OCI-LY7 (cell line): ENCODE measurements around the gene FUCA1. TPM values are rescaled to one million over a fixed set of nuclear protein-coding genes. Genes with fewer than 3 reads are reported as not detected.
A peak's percentile ranks its signal among the peaks of the same experiment; 100 is the strongest.

Source experiments
- BruUV-seq: library from RNA; stranded (reverse); fragments of 400-500 nt; replicated peaks from 2 replicates; lab custom pipeline; 2021; lab: Mats Ljungman, UMichigan
- CTCF ChIA-PET: fragments of 300-600 bp; sonication (Branson Sonifier 250); formaldehyde crosslinking; loops from one replicate; lab custom pipeline; 2022; ENCODE audit warnings: antibody characterized with exemption; ENCODE audit not compliant: unreplicated experiment; lab: Charles Lee
- POLR2A ChIA-PET: fragments of 300-600 bp; sonication (Branson Sonifier 250); formaldehyde crosslinking; loops from one replicate; lab custom pipeline; 2022; ENCODE audit warnings: antibody characterized with exemption; lab: Charles Lee
- DNase-seq: peaks from one replicate; pipeline ENCODE4 v3.0.0-alpha.2; 2015; ENCODE audit warnings: low spot score
- H2AFZ ChIP-seq: fragments of 200-600 bp; sonication (generic), shearing (Covaris generic); 2 replicates; pipeline ENCODE4 v1.6.1; 2014; ENCODE audit warnings: mild to moderate bottlenecking, antibody characterized with exemption, low read length, moderate library complexity
- H3K27ac ChIP-seq: fragments of 200-600 bp; sonication (generic); 2 replicates; pipeline ENCODE4 v1.5.1; 2014; ENCODE audit warnings: mixed run types, low read depth, mild to moderate bottlenecking, moderate library complexity, low read length, inconsistent platforms; ENCODE audit not compliant: poor library complexity, severe bottlenecking
- H3K36me3 ChIP-seq: fragments of 200-600 bp; sonication (generic); 2 replicates; pipeline ENCODE4 v1.6.1; 2014; ENCODE audit warnings: mild to moderate bottlenecking, antibody characterized with exemption, low read length, moderate library complexity, mixed read lengths; ENCODE audit not compliant: insufficient read depth
- H3K4me1 ChIP-seq: fragments of 200-600 bp; sonication (generic); 2 replicates; pipeline ENCODE4 v1.5.1; 2014; ENCODE audit warnings: mild to moderate bottlenecking, low read length; ENCODE audit not compliant: insufficient read depth, poor library complexity, severe bottlenecking
- H3K4me2 ChIP-seq: fragments of 200-600 bp; sonication (generic); 2 replicates; pipeline ENCODE4 v1.6.1; 2014; ENCODE audit warnings: mild to moderate bottlenecking, low read length
- H3K4me3 ChIP-seq: fragments of 200-600 bp; sonication (generic); 2 replicates; pipeline ENCODE4 v1.5.1; 2014; ENCODE audit warnings: mild to moderate bottlenecking, low read depth, low read length; ENCODE audit not compliant: poor library complexity, severe bottlenecking
- H3K79me2 ChIP-seq: fragments of 200-600 bp; sonication (generic); 2 replicates; pipeline ENCODE4 v1.6.1; 2016; ENCODE audit warnings: low read depth, mild to moderate bottlenecking, low read length, moderate library complexity, mixed read lengths; ENCODE audit not compliant: insufficient read depth
- H3K9me2 ChIP-seq: fragments of 200-600 bp; sonication (generic); 2 replicates; pipeline ENCODE4 v1.6.1; 2016; ENCODE audit warnings: mild to moderate bottlenecking, low read length, mixed read lengths; ENCODE audit not compliant: insufficient read depth
- H3K9me3 ChIP-seq: fragments of 200-600 bp; sonication (generic); 2 replicates; pipeline ENCODE4 v1.6.1; 2014; ENCODE audit warnings: mild to moderate bottlenecking, mixed run types, low read length, mixed read lengths
- H4K20me1 ChIP-seq: fragments of 200-600 bp; sonication (generic); 2 replicates; pipeline ENCODE4 v1.6.1; 2014; ENCODE audit warnings: mild to moderate bottlenecking, antibody characterized with exemption, low read length, moderate library complexity, mixed read lengths; ENCODE audit not compliant: insufficient read depth
- CTCF ChIP-seq: fragments of 200-600 bp; sonication (generic); conservative IDR thresholded peaks from 2 replicates; pipeline ENCODE4 v1.5.1; 2014; ENCODE audit warnings: mild to moderate bottlenecking, antibody characterized with exemption, low read length, moderate library complexity, mixed read lengths
- EZH2phosphoT487 ChIP-seq: fragments of 200-600 bp; sonication (generic); IDR thresholded peaks from 2 replicates; pipeline ENCODE4 v1.6.1; 2018; ENCODE audit warnings: low read depth, borderline replicate concordance, mild to moderate bottlenecking, mixed run types, antibody characterized with exemption, low read length, moderate library complexity, mixed read lengths
- intact Hi-C: fragments of 100-400 bp; cut with micrococcal nuclease; formaldehyde crosslinking; loops from one replicate; pipeline ENCODE4 v1.10.0; 2022; ENCODE audit not compliant: unreplicated experiment
- total RNA-seq, 2 experiments: library from RNA; depleted of rRNA in 1 of 2; stranded (reverse); fragments of >200 nt in 1 of 2; shearing (Covaris generic) in 1 of 2; gene quantifications; 2 replicates each; pipeline ENCODE4 v1.2.3, GENCODE V29; 2014 to 2022

FUCA1 gene
- total RNA-seq, 2 experiments from 2014 or later = 9.1 to 9.9 TPM

- H3K4me3 ChIP-seq = peak within 1 kb of the TSS; percentile 76
- peak within 1 kb of the TSS; percentile 95 for H3K27ac ChIP-seq
- peaks cover 40% of the 10 kb centered on the region; the same call in 1 of the 2 replicates for H3K79me2 ChIP-seq
- H2AFZ ChIP-seq = peak within 1 kb of the TSS; percentile 4; the same call in 1 of the 2 replicates
- ChIA-PET POLR2A (interaction anchor here (0.5 to 1.9 kb wide), 10 partner anchors 18 to 261 kb away, joined by 3 to 11 read pairs (median 4); partner anchors contain the start of gene PITHD1), CTCF (interaction anchor here (1.5 to 1.7 kb wide), 2 partner anchors 18 to 102 kb away, joined by 3 to 5 read pairs; no protein-coding TSS in a partner anchor)
- peak; percentile 92 for DNase-seq
- intact Hi-C loops = no loop called here
- H4K20me1 ChIP-seq = no peaks in the 10 kb centered on the region
- no TSS peak for BruUV-seq
- H3K36me3 ChIP-seq = no peaks in the 10 kb centered on the region
- no peaks in the 10 kb centered on the region for H3K9me3 ChIP-seq
- TF ChIP-seq EZH2phosphoT487 (no peak), CTCF (no peak)
- H3K4me1 ChIP-seq = peaks cover 88% of the 10 kb centered on the region
- H3K9me2 ChIP-seq = no peaks in the 10 kb centered on the region
- H3K4me2 ChIP-seq = peak within 1 kb of the TSS; percentile 83
These were observed 45.3 kb upstream of the FUCA1 start, which contains the start of gene CNR2 for GRCh38 chr1:23913212-23913880. Gene CNR2, minus strand, starts transcription at chr1:23913362. Its CDS starts 37,745 bp downstream, at chr1:23875617.

GRCh38 chr1:23911921-23912320 is 43.8 kb upstream of the FUCA1 start:
- H3K4me3 ChIP-seq = peak overlapping the region; percentile 76
- H3K79me2 ChIP-seq = peaks cover 54% of the 10 kb centered on the region; the same call in 1 of the 2 replicates
- H2AFZ ChIP-seq = no peak overlapping the region
- BruUV-seq = no TSS peak
- peak; percentile 41 for DNase-seq
- TF ChIP-seq EZH2phosphoT487 (no peak), CTCF (no peak)
- CTCF ChIA-PET = interaction anchor here (0.9 to 3.9 kb wide), 2 partner anchors 101 to 104 kb away, joined by 3 to 20 read pairs; no protein-coding TSS in a partner anchor
- no peaks in the 10 kb centered on the region for H3K36me3 ChIP-seq
- H3K9me2 ChIP-seq = no peaks in the 10 kb centered on the region
- no peaks in the 10 kb centered on the region for H4K20me1 ChIP-seq
- H3K4me2 ChIP-seq = peak overlapping the region; percentile 83
- H3K9me3 ChIP-seq = no peaks in the 10 kb centered on the region
- POLR2A ChIA-PET = interaction anchor here (0.6 to 5.8 kb wide), 6 partner anchors 15 to 371 kb away, joined by 3 to 27 read pairs (median 4); partner anchors contain the start of genes ELOA and PNRC2
- peak overlapping the region; percentile 95 for H3K27ac ChIP-seq
- H3K4me1 ChIP-seq = peaks cover 96% of the 10 kb centered on the region
- intact Hi-C loops = no loop called here
